ENCODE data around the gene CLCA4. TPM values are rescaled to one million over a fixed set of nuclear protein-coding genes. Genes with fewer than 3 reads are reported as not detected.
"Not testable (repeated sequence)": the region's sequence is repeated elsewhere in the genome, so short reads cannot be mapped to it uniquely, and the experiment has no call there.

Gene CLCA4
- total RNA-seq (2014; rRNA removed; shearing (Covaris generic)) (not detected in 2 replicates), polyA plus RNA-seq (2016; fragmentation: Nextera tagmentation; extraction: Ambion mirVana) (not detected in 2 replicates)

- no peaks in the 10 kb centered on the region for H4K20me1 ChIP-seq (ENCODE audit: insufficient read depth)
- in situ Hi-C loops (cut with MboI): no loop called here
- H2AFZ ChIP-seq: no peak within 1 kb of the TSS
Measured at GRCh38 chr1:86546787-86547221, at the start of gene CLCA4. Gene CLCA4 (plus strand): TSS chr1:86547078. CDS start chr1:86547120, 42 bp downstream.

GRCh38 chr1:86498281-86498680 is 48.6 kb upstream of the CLCA4 start:
- Histone ChIP-seq H3K36me3 (ENCODE audit: low read depth) (no peaks in the 10 kb centered on the region), H2AFZ (no peak overlapping the region), H3K27ac (no peak overlapping the region), H3K9me2 (ENCODE audit: insufficient read depth) (no peaks in the 10 kb centered on the region), H3K4me3 (no peak overlapping the region), H4K20me1 (ENCODE audit: insufficient read depth) (no peaks in the 10 kb centered on the region), H3K27me3 (replicated peaks; ENCODE audit: insufficient read depth) (no peaks in the 10 kb centered on the region), H3K4me1 (ENCODE audit: insufficient read depth) (no peaks in the 10 kb centered on the region), H3F3A (ENCODE audit: insufficient read depth) (peaks cover 9% of the 10 kb centered on the region), H3K9ac (no peak overlapping the region), H3K79me2 (ENCODE audit: insufficient read depth) (no peaks in the 10 kb centered on the region), H3K9me3 (ENCODE audit: low read depth) (no peaks in the 10 kb centered on the region), H3K4me2 (ENCODE audit: unreplicated experiment) (no peak overlapping the region)
- WGBS, 2 experiments (ENCODE audit: low coverage in 1 of 2, low lambda C conversion rate in 2 of 2, missing lambda C conversion rate in 2 of 2): 94% methylated on average over 3 of the region's 3 CpGs
- no peak for DNase-seq
- in situ Hi-C loops (cut with MboI): no loop called here
- TF ChIP-seq EZH2phosphoT487 (IDR thresholded peaks at IDR 0.05; ENCODE audit: insufficient read depth, low read depth) (no peak), EZH2 (IDR thresholded peaks at IDR 0.05; ENCODE audit: insufficient read depth, poor library complexity, severe bottlenecking) (no peak)

More at GRCh38 chr1:86546787-86547221, at the start of gene CLCA4:
- Histone ChIP-seq H3K4me1 (ENCODE audit: insufficient read depth) (no peaks in the 10 kb centered on the region), H3K79me2 (ENCODE audit: insufficient read depth) (no peaks in the 10 kb centered on the region), H3K27ac (no peak within 1 kb of the TSS), H3K9ac (no peak within 1 kb of the TSS), H3K4me3 (no peak within 1 kb of the TSS), H3K27me3 (replicated peaks; ENCODE audit: insufficient read depth) (no peaks in the 10 kb centered on the region), H3K9me2 (ENCODE audit: insufficient read depth) (no peaks in the 10 kb centered on the region), H3F3A (ENCODE audit: insufficient read depth) (no peaks in the 10 kb centered on the region), H3K36me3 (ENCODE audit: low read depth) (no peaks in the 10 kb centered on the region), H3K4me2 (ENCODE audit: unreplicated experiment) (no peak within 1 kb of the TSS), H3K9me3 (ENCODE audit: low read depth) (no peaks in the 10 kb centered on the region)
- TF ChIP-seq EZH2 (IDR thresholded peaks at IDR 0.05; ENCODE audit: insufficient read depth, poor library complexity, severe bottlenecking) (no peak), EZH2phosphoT487 (IDR thresholded peaks at IDR 0.05; ENCODE audit: insufficient read depth, low read depth) (no peak)
- no peak for DNase-seq
- 38 to 54% methylated on average over 2 of the region's 2 CpGs for WGBS, 2 experiments (ENCODE audit: low coverage in 1 of 2, low lambda C conversion rate in 2 of 2, missing lambda C conversion rate in 2 of 2)

GRCh38 chr1:86499987-86500593 is 46.8 kb upstream of the CLCA4 start:
- H3K4me1 ChIP-seq (ENCODE audit: insufficient read depth): peaks cover 4% of the 10 kb centered on the region
- no peak overlapping the region for H3K4me3 ChIP-seq
- H3K79me2 ChIP-seq (ENCODE audit: insufficient read depth): no peaks in the 10 kb centered on the region
- no peaks in the 10 kb centered on the region for H3K9me3 ChIP-seq (ENCODE audit: low read depth)
- no peaks in the 10 kb centered on the region for H3K36me3 ChIP-seq (ENCODE audit: low read depth)
- H4K20me1 ChIP-seq (ENCODE audit: insufficient read depth): no peaks in the 10 kb centered on the region
- WGBS, 2 experiments (ENCODE audit: low coverage in 1 of 2, low lambda C conversion rate in 2 of 2, missing lambda C conversion rate in 2 of 2): 1% methylated on average over 3 of the region's 3 CpGs
- in situ Hi-C loops (cut with MboI): loop anchor here (10.0 to 25.0 kb wide), 2 partner anchors 115 to 587 kb away; no protein-coding TSS in a partner anchor
- no peaks in the 10 kb centered on the region for H3K9me2 ChIP-seq (ENCODE audit: insufficient read depth)
- H3F3A ChIP-seq (ENCODE audit: insufficient read depth): peaks cover 15% of the 10 kb centered on the region
- TF ChIP-seq EZH2phosphoT487 (IDR thresholded peaks at IDR 0.05; ENCODE audit: insufficient read depth, low read depth) (no peak), EZH2 (IDR thresholded peaks at IDR 0.05; ENCODE audit: insufficient read depth, poor library complexity, severe bottlenecking) (no peak)
- no peak overlapping the region for H3K4me2 ChIP-seq (ENCODE audit: unreplicated experiment)
- H3K27ac ChIP-seq: no peak overlapping the region
- peak; percentile 90 for DNase-seq
- 0 out of 2 replicates have a peak overlapping the region, but pooled peaks have one; percentile 46 for H2AFZ ChIP-seq
- H3K9ac ChIP-seq: no peak overlapping the region
- H3K27me3 ChIP-seq (replicated peaks; ENCODE audit: insufficient read depth): no peaks in the 10 kb centered on the region

GRCh38 chr1:86500714-86501113 is 46.2 kb upstream of the CLCA4 start:
- Histone ChIP-seq H3K27me3 (replicated peaks; ENCODE audit: insufficient read depth) (no peaks in the 10 kb centered on the region), H3K9me3 (ENCODE audit: low read depth) (no peaks in the 10 kb centered on the region), H3K79me2 (ENCODE audit: insufficient read depth) (no peaks in the 10 kb centered on the region), H2AFZ (0 out of 2 replicates have a peak overlapping the region, but pooled peaks have one; percentile 46), H3F3A (ENCODE audit: insufficient read depth) (peaks cover 21% of the 10 kb centered on the region), H3K4me1 (ENCODE audit: insufficient read depth) (peaks cover 10% of the 10 kb centered on the region), H4K20me1 (ENCODE audit: insufficient read depth) (no peaks in the 10 kb centered on the region), H3K36me3 (ENCODE audit: low read depth) (no peaks in the 10 kb centered on the region), H3K9me2 (ENCODE audit: insufficient read depth) (no peaks in the 10 kb centered on the region), H3K27ac (no peak overlapping the region), H3K4me2 (ENCODE audit: unreplicated experiment) (no peak overlapping the region), H3K9ac (no peak overlapping the region), H3K4me3 (no peak overlapping the region)
- DNase-seq: peak; percentile 26
- no peak for TF ChIP-seq EZH2phosphoT487 (IDR thresholded peaks at IDR 0.05; ENCODE audit: insufficient read depth, low read depth)
- no peak for TF ChIP-seq EZH2 (IDR thresholded peaks at IDR 0.05; ENCODE audit: insufficient read depth, poor library complexity, severe bottlenecking)
- in situ Hi-C loops (cut with MboI): loop anchor here (10.0 to 25.0 kb wide), 2 partner anchors 116 to 587 kb away; no protein-coding TSS in a partner anchor
- 15 to 25% methylated on average over 2 of the region's 2 CpGs for WGBS, 2 experiments (ENCODE audit: low coverage in 1 of 2, low lambda C conversion rate in 2 of 2, missing lambda C conversion rate in 2 of 2)

- not testable (repeated sequence) for H3K4me3 ChIP-seq; H3K4me2 ChIP-seq (ENCODE audit: unreplicated experiment)
Measured at GRCh38 chr1:86502125-86502646, 44.7 kb upstream of the CLCA4 start.

More at GRCh38 chr1:86502125-86502646, 44.7 kb upstream of the CLCA4 start:
- Histone ChIP-seq H3F3A (ENCODE audit: insufficient read depth) (peaks cover 23% of the 10 kb centered on the region), H3K4me1 (ENCODE audit: insufficient read depth) (peaks cover 11% of the 10 kb centered on the region)
- WGBS, 2 experiments (ENCODE audit: low coverage in 1 of 2, low lambda C conversion rate in 2 of 2, missing lambda C conversion rate in 2 of 2): 73% methylated on average over 16 of the region's 16 CpGs
- H3K27ac ChIP-seq; H3K9ac ChIP-seq; H3K79me2 ChIP-seq (ENCODE audit: insufficient read depth); H3K27me3 ChIP-seq (replicated peaks; ENCODE audit: insufficient read depth); H3K36me3 ChIP-seq (ENCODE audit: low read depth); H2AFZ ChIP-seq; H3K9me3 ChIP-seq (ENCODE audit: low read depth); H4K20me1 ChIP-seq (ENCODE audit: insufficient read depth); H3K9me2 ChIP-seq (ENCODE audit: insufficient read depth): not testable (repeated sequence)
- peak; percentile 32 for DNase-seq
- in situ Hi-C loops (cut with MboI): loop anchor here (10.0 to 25.0 kb wide), 2 partner anchors 117 to 585 kb away; no protein-coding TSS in a partner anchor

Measured in GM23248 (cell line).